NCI-H128 (cell line): ENCODE results near the gene MLLT10.
"Not testable (repeated sequence)": the region's sequence is repeated elsewhere in the genome, so short reads cannot be mapped to it uniquely, and the experiment has no call there.

Source experiments
- DNase-seq: peaks from one replicate; lab custom pipeline; 2025; ENCODE audit not compliant: unreplicated experiment; lab: John Stamatoyannopoulos, UW

The MLLT10 gene

GRCh38 chr10:21628645-21629044, 94.6 kb downstream of the MLLT10 start:
- DNase-seq = not testable (repeated sequence)

- DNase-seq = no peak
Measured at GRCh38 chr10:21634599-21635365, 100.8 kb downstream of the MLLT10 start.

GRCh38 chr10:21637795-21638194, 103.8 kb downstream of the MLLT10 start:
- DNase-seq = no peak

- DNase-seq = no peak
Measured at GRCh38 chr10:21638681-21639080, 104.6 kb downstream of the MLLT10 start.

GRCh38 chr10:21648040-21648439, 114.0 kb downstream of the MLLT10 start:
- no peak for DNase-seq

- DNase-seq = no peak
Measured at GRCh38 chr10:21649454-21649872, 115.4 kb downstream of the MLLT10 start.

GRCh38 chr10:21650353-21650752, 116.3 kb downstream of the MLLT10 start:
- DNase-seq = no peak

- no peak for DNase-seq
Measured at GRCh38 chr10:21655236-21655635, 121.2 kb downstream of the MLLT10 start.

- no peak for DNase-seq
Measured at GRCh38 chr10:21655687-21656086, 121.7 kb downstream of the MLLT10 start.

GRCh38 chr10:21661087-21661486, 127.1 kb downstream of the MLLT10 start:
- no peak for DNase-seq

- no peak for DNase-seq
Measured at GRCh38 chr10:21661935-21662334, 127.9 kb downstream of the MLLT10 start.

GRCh38 chr10:21662635-21663034, 128.6 kb downstream of the MLLT10 start:
- no peak for DNase-seq

- DNase-seq = no peak
Measured at GRCh38 chr10:21668831-21669230, 134.8 kb downstream of the MLLT10 start.

- DNase-seq = no peak
Measured at GRCh38 chr10:21670391-21670790, 136.4 kb downstream of the MLLT10 start.

- DNase-seq = no peak
Measured at GRCh38 chr10:21673668-21674067, 139.6 kb downstream of the MLLT10 start.

- DNase-seq = no peak
Measured at GRCh38 chr10:21675157-21675796, 141.2 kb downstream of the MLLT10 start.

GRCh38 chr10:21677551-21677950, 143.5 kb downstream of the MLLT10 start:
- DNase-seq = no peak

GRCh38 chr10:21681156-21681555, 147.1 kb downstream of the MLLT10 start:
- DNase-seq = no peak

- DNase-seq = no peak
Measured at GRCh38 chr10:21687266-21688008, 153.4 kb downstream of the MLLT10 start.

- DNase-seq = no peak
Measured at GRCh38 chr10:21688009-21688332, 153.9 kb downstream of the MLLT10 start.

GRCh38 chr10:21688870-21689269, 154.8 kb downstream of the MLLT10 start:
- no peak for DNase-seq

GRCh38 chr10:21689881-21690280, 155.8 kb downstream of the MLLT10 start:
- no peak for DNase-seq
